Activated CD8-positive, alpha-beta memory T cell treated with anti-CD3 and anti-CD28 coated beads for 36 hours (primary cell): ENCODE results near the gene SOWAHA. TPM values are rescaled to one million over a fixed set of nuclear protein-coding genes. Genes with fewer than 3 reads are reported as not detected.
"Not testable (repeated sequence)": the region's sequence is repeated elsewhere in the genome, so short reads cannot be mapped to it uniquely, and the experiment has no call there.

Experiments
- CTCF ChIA-PET: fragments of 350-600 bp; sonication (Branson Sonifier 250); formaldehyde crosslinking; loops from one replicate; lab custom pipeline; 2021; ENCODE audit warnings: antibody characterized with exemption; lab: Charles Lee
- POLR2A ChIA-PET: fragments of 350-600 bp; sonication (Branson Sonifier 250); formaldehyde crosslinking; loops from one replicate; lab custom pipeline; 2021; ENCODE audit warnings: antibody characterized with exemption; lab: Charles Lee
- total RNA-seq, 2 experiments: library from RNA; stranded (reverse); gene quantifications; one replicate each; pipeline ENCODE4 v1.2.3, GENCODE V29; 2021

The SOWAHA gene
- total RNA-seq, 2 experiments from 2014 or later, result 0.06 TPM

DNA sequence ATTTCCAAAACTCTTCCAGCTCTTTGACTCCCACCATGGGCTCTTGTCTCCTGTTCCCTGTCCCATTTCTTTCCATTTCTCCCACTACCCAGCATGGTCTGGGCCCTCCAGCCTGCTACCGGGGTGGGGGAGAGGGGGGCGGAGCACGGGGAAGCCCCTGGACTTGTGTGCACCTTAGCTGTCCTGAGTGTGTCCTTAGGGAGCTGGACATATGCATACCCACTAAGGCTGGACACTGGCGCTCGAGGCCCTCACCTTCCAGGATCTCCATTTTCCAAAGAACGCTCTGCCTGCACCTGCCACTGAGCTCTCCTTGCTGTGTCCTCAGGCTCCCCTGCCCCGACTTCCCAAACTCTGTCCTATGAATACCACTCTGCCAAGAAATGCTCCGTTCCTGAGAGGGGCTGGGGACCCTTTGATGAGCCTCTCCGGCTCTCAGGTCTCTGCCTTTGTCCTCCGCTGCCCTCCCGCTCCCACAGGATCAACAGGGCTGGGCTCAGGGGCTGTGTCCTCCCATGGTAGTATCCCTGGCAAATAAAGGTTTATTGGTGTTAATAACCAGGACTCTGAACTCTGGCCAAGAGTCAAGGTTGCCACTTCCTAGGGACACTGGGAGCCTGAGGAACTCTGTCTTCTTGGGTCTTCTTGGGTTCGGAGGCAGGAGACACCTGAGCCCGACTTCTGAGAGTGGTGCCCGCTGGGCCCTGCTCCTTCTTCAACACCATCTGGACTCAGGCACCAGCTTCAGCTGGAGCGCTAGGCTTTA, 18.2 kb downstream of the SOWAHA start:
- CTCF ChIA-PET, result interaction anchor here (0.9 to 4.7 kb wide), 4 partner anchors 12 to 304 kb away, joined by 5 to 20 read pairs (median 6); partner anchors contain the start of gene CCNI2
- POLR2A ChIA-PET, result no interaction called here

- ChIA-PET CTCF (interaction anchor here (0.8 to 4.7 kb wide), 2 partner anchors 13 to 56 kb away, joined by 3 to 20 read pairs; no protein-coding TSS in a partner anchor), POLR2A (no interaction called here)
Observed at GRCh38 chr5:132832612-132833011, 19.5 kb downstream of the SOWAHA start.

- POLR2A ChIA-PET, result interaction anchor here (0.7 kb wide), 1 partner anchor 1325 kb away, joined by 3 read pairs; no protein-coding TSS in a partner anchor
- CTCF ChIA-PET, result interaction anchor here (1.6 kb wide), 1 partner anchor 14 kb away, joined by 3 read pairs; no protein-coding TSS in a partner anchor
Observed at GRCh38 chr5:132834057-132834456, 21.0 kb downstream of the SOWAHA start.

DNA sequence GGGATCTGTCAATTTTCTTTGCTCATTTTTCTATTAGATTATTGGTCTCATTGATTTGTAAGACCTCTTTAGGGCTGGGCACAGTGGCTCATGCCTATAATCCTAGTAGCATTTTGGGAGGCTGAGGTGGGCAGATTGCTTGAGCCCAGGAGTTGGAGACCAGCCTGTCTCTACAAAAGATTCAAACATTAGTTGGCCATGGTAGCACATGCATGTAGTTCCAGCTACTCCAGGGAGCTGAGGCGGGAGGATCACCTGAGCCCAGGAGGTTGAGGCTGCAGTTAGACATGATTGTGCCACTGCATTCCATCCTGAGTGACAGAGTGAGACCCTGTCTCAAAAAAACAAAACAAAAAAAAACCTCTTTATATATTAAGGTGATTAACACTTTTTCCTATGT, 23.8 kb downstream of the SOWAHA start:
- ChIA-PET POLR2A (no interaction called here), CTCF (interaction anchor here (0.7 kb wide), 1 partner anchor 52 kb away, joined by 3 read pairs; no protein-coding TSS in a partner anchor)

GRCh38 chr5:132837868-132838267, 24.8 kb downstream of the SOWAHA start:
- POLR2A ChIA-PET, result no interaction called here
- CTCF ChIA-PET, result interaction anchor here (0.6 to 0.7 kb wide), 2 partner anchors 51 to 311 kb away, joined by 3 to 4 read pairs; no protein-coding TSS in a partner anchor

DNA sequence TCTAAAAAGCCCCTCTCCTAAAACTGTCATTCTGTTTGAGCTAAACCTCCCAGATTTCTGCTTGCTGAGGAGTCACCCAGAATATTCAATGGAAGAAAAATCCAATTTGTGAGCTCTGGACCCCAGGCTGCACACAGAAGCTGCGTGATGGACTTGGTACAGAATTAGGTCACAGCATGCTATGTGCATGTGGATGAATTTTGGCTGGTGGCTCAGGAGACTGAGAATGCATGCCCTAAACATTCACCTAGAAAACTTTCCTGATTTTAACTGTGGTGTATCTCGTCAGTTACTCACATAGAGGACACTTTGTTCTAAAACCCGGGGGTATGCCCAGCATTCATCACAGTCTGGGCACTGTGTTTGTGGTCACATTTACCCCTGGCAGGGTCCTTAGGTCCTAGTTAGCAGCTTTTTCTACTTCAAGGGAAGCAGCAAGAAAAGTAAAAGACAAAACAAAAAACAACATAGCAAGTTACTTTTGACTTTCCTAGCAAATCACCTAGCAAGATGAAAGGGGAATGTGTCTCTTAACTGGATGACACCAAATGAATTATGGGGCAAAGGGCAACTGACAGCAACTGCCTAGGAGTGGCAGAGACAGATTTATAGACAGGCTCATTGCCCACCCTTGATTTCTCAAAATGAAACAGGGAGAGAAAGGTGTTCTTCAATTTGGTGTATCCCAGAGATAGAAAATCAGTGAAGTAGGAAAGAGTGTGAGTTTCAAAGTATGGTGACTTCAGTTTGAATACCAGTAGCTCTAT, 25.6 kb downstream of the SOWAHA start:
- ChIA-PET CTCF (interaction anchor here (0.5 kb wide), 1 partner anchor 183 kb away, joined by 4 read pairs; no protein-coding TSS in a partner anchor), POLR2A (no interaction called here)

- CTCF ChIA-PET, result interaction anchor here (0.5 kb wide), 1 partner anchor 182 kb away, joined by 4 read pairs; no protein-coding TSS in a partner anchor
- POLR2A ChIA-PET, result no interaction called here
Observed at GRCh38 chr5:132839426-132840301, 26.6 kb downstream of the SOWAHA start.

- POLR2A ChIA-PET, result no interaction called here
- CTCF ChIA-PET, result no interaction called here
Observed at GRCh38 chr5:132840313-132840712, 27.2 kb downstream of the SOWAHA start.

DNA sequence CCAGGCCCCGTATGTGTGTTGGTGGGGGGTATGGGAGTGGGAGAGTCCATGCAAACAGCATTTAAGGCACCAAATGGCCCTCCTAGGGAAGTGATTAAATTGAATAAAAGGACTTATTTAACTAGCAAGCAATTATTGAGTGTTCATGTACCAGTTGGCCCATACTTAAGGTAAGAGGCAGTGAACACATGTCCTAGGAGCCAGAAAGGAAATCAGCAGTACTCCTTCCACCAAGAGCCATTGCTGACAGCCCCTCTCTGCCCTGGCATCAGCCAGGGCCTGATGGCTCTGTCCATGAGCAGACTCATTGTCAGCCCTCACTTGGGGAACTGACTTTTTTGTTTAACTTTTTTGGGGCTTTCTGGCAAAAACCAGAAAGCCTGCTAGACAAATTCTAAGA, 27.8 kb downstream of the SOWAHA start:
- ChIA-PET POLR2A (interaction anchor here (0.7 kb wide), 1 partner anchor 217 kb away, joined by 5 read pairs; no protein-coding TSS in a partner anchor), CTCF (interaction anchor here (1.6 kb wide), 1 partner anchor 12 kb away, joined by 3 read pairs; no protein-coding TSS in a partner anchor)

GRCh38 chr5:132841305-132841704, 28.2 kb downstream of the SOWAHA start:
- CTCF ChIA-PET, result interaction anchor here (1.6 kb wide), 1 partner anchor 12 kb away, joined by 3 read pairs; no protein-coding TSS in a partner anchor
- POLR2A ChIA-PET, result interaction anchor here (0.7 kb wide), 1 partner anchor 218 kb away, joined by 5 read pairs; no protein-coding TSS in a partner anchor

- POLR2A ChIA-PET, result no interaction called here
- CTCF ChIA-PET, result no interaction called here
Observed at GRCh38 chr5:132848270-132848669, 35.2 kb downstream of the SOWAHA start.

- POLR2A ChIA-PET, result no interaction called here
- CTCF ChIA-PET, result no interaction called here
Observed at GRCh38 chr5:132849347-132849746, 36.2 kb downstream of the SOWAHA start.

DNA sequence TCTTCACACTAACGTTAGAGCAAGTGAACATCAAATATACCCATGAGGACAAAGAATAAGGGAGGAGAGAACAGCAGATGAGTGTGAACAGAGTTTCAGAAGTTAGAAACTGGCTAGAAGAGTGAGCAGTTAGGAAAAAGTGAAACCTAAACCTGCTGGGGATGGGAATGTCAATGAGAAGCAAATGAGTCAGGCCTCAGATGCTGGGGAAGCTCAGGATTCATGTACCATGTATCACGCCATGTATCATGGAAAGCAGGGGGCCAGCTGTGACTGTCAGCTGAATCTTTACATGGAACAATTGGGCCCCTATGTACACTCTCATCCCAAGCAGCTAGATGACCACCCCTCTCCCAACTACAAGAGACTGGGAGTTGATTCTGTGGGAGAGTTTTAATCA, 37.0 kb downstream of the SOWAHA start:
- POLR2A ChIA-PET, result no interaction called here
- CTCF ChIA-PET, result no interaction called here

- CTCF ChIA-PET, result no interaction called here
- POLR2A ChIA-PET, result no interaction called here
Observed at GRCh38 chr5:132853323-132853722, 40.2 kb downstream of the SOWAHA start.

- POLR2A ChIA-PET, result no interaction called here
- CTCF ChIA-PET, result interaction anchor here (1.5 kb wide), 1 partner anchor 28 kb away, joined by 4 read pairs; no protein-coding TSS in a partner anchor
Observed at GRCh38 chr5:132853790-132854189, 40.7 kb downstream of the SOWAHA start.

DNA sequence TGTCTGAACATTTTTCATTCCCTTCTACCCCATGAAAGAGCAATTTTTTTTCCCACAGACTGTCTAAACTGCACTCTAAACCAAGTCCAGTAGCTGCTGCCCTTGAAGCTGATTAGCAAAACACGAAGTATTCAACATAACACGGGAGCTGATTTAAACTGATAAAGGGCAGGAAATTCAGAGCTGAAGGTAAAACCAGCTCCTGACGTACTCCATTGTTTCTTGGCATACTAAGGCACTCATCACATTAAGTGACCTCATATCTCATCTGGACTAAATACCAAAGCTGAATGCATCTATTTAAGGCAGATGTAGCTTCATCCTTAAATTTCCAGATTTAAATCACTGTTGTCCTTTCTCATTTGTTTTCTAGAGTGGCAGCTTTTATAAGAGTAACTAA, 41.2 kb downstream of the SOWAHA start:
- CTCF ChIA-PET, result interaction anchor here (1.5 kb wide), 1 partner anchor 28 kb away, joined by 4 read pairs; no protein-coding TSS in a partner anchor

DNA sequence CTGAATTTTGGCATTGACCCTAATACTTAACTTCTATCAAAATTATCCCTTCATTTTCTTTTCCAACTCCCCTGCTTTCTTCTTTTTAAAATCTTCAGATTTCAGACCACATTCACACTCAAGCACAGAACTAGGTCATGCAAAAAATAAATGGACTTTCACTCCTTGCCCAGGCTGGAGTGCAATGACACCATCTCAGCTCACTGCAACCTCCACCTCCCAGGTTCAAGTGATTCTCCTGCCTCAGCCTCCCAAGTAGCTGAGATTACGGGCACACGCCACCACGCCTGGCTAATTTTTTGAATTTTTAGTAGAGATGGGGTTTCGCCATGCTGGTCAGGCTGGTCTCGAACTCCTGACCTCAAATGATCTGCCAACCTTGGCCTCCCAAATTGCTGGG, 41.9 kb downstream of the SOWAHA start:
- CTCF ChIA-PET, result interaction anchor here (0.5 to 1.5 kb wide), 2 partner anchors 29 to 659 kb away, joined by 3 to 4 read pairs; no protein-coding TSS in a partner anchor
- POLR2A ChIA-PET, result not testable (repeated sequence)

More for the DNA sequence above, 41.2 kb downstream of the SOWAHA start:
- POLR2A ChIA-PET, result no interaction called here

DNA sequence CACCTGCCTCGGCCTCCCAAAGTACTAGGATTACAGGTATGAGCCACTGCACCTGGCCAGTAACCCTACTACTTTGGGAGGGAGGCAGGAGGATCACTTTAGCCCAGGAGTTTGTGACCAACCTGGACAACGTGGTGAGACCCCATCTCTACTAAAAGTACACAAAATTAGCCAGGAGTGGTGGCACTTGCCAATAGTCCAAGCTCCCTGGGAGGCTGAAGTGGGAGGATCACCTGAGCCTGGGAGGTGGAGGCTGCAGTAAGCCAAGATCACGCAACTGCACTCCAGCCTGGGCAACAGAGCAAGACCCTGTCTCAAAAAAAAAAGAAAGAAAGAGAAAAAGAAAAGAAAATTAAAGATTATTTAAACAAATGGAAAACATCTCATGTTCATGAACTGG, 42.9 kb downstream of the SOWAHA start:
- POLR2A ChIA-PET, result no interaction called here

More for the DNA sequence above, 42.9 kb downstream of the SOWAHA start:
- CTCF ChIA-PET, result no interaction called here
